ENCODE measurements around the gene ADCY2.

DNA sequence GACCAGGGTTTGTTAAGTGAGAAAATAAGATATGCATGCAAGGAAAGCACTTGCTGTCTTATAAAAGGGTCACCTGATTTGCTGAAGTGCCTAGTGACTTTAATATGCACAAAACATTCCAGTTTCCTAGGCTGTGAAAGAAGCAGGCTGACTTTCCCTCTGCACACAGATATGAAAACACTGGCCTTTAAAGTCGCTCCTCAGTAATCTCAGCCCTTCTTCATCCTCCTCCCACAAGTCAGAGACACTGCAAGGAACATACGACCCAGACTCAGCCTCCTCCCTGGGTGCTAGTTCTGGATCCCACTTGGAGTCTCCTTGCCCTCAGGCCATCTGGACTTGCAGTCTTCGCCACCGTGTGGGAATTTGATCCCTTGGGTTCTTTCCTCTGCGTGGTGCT lies 288.9 kb downstream of the ADCY2 start:
- TF ChIP-seq ZNF70 (CRISPR knock-in tag; IDR thresholded peaks at IDR 0.05) = no peak
- TF ChIP-seq RARB (CRISPR knock-in tag; IDR thresholded peaks at IDR 0.05) = no peak
- no peak for TF ChIP-seq ZNF565 (CRISPR knock-in tag; conservative IDR thresholded peaks at IDR 0.05; ENCODE audit: low read depth)
- TF ChIP-seq ISL1 (CRISPR knock-in tag; IDR thresholded peaks at IDR 0.05) = no peak
- TF ChIP-seq, protein P1, sequence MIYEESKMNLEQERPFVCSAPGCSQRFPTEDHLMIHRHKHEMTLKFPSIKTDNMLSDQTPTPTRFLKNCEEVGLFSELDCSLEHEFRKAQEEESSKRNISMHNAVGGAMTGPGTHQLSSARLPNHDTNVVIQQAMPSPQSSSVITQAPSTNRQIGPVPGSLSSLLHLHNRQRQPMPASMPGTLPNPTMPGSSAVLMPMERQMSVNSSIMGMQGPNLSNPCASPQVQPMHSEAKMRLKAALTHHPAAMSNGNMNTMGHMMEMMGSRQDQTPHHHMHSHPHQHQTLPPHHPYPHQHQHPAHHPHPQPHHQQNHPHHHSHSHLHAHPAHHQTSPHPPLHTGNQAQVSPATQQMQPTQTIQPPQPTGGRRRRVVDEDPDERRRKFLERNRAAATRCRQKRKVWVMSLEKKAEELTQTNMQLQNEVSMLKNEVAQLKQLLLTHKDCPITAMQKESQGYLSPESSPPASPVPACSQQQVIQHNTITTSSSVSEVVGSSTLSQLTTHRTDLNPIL (CRISPR knock-in tag; IDR thresholded peaks at IDR 0.05; ENCODE audit: low read depth) = no peak

All from SK-N-SH treated with all-trans-retinoic acid at 6 μM for 48 hours (cell line).